ENCODE data around the gene SHANK1.

Gene SHANK1

GRCh38 chr19:50697414-50698124 is 22.0 kb downstream of the SHANK1 start:
- Histone ChIP-seq H3K9me3 (ENCODE audit: insufficient read depth, low read length) (no peaks in the 10 kb centered on the region), H2AFZ (ENCODE audit: low read depth, low read length, severe bottlenecking) (no peak overlapping the region), H3K27me3 (ENCODE audit: low read length) (no peaks in the 10 kb centered on the region), H3K9ac (ENCODE audit: low read length) (no peak overlapping the region), H3K27ac (ENCODE audit: low read depth, low read length) (no peak overlapping the region), H3K4me3 (ENCODE audit: insufficient read depth, low read length, poor library complexity, severe bottlenecking) (no peak overlapping the region), H3K36me3 (ENCODE audit: low read length) (no peaks in the 10 kb centered on the region), H3K79me2 (ENCODE audit: insufficient read depth, low read length) (no peaks in the 10 kb centered on the region), H4K20me1 (ENCODE audit: low read depth, low read length) (no peaks in the 10 kb centered on the region), H3K9me2 (replicated peaks; ENCODE audit: insufficient read depth, low read length) (no peaks in the 10 kb centered on the region), H3K4me2 (ENCODE audit: low read depth, low read length, poor library complexity, severe bottlenecking) (no peak overlapping the region), H3F3A (ENCODE audit: insufficient read depth) (no peaks in the 10 kb centered on the region)
- no peak for TF ChIP-seq CTCF (IDR thresholded peaks at IDR 0.05; ENCODE audit: insufficient read depth, low read length, poor library complexity, severe bottlenecking)

GRCh38 chr19:50696094-50696483 is 23.5 kb downstream of the SHANK1 start:
- no peaks in the 10 kb centered on the region for H3K36me3 ChIP-seq (ENCODE audit: low read length)
- no peak overlapping the region for H3K4me2 ChIP-seq (ENCODE audit: low read depth, low read length, poor library complexity, severe bottlenecking)
- H3K27ac ChIP-seq (ENCODE audit: low read depth, low read length), result no peak overlapping the region
- no peak overlapping the region for H2AFZ ChIP-seq (ENCODE audit: low read depth, low read length, severe bottlenecking)
- H3K9me3 ChIP-seq (ENCODE audit: insufficient read depth, low read length), result no peaks in the 10 kb centered on the region
- H3K4me3 ChIP-seq (ENCODE audit: insufficient read depth, low read length, poor library complexity, severe bottlenecking), result no peak overlapping the region
- TF ChIP-seq CTCF (IDR thresholded peaks at IDR 0.05; ENCODE audit: insufficient read depth, low read length, poor library complexity, severe bottlenecking) (no peak), EZH2phosphoT487 (conservative IDR thresholded peaks at IDR 0.05; ENCODE audit: low read length) (no peak)
- no peaks in the 10 kb centered on the region for H3K27me3 ChIP-seq (ENCODE audit: low read length)
- no peaks in the 10 kb centered on the region for H4K20me1 ChIP-seq (ENCODE audit: low read depth, low read length)
- H3F3A ChIP-seq (ENCODE audit: insufficient read depth), result no peaks in the 10 kb centered on the region
- H3K9me2 ChIP-seq (replicated peaks; ENCODE audit: insufficient read depth, low read length), result no peaks in the 10 kb centered on the region
- H3K9ac ChIP-seq (ENCODE audit: low read length), result no peak overlapping the region
- H3K79me2 ChIP-seq (ENCODE audit: insufficient read depth, low read length), result no peaks in the 10 kb centered on the region

GRCh38 chr19:50695251-50696093 is 24.1 kb downstream of the SHANK1 start:
- TF ChIP-seq EZH2phosphoT487 (conservative IDR thresholded peaks at IDR 0.05; ENCODE audit: low read length) (no peak), CTCF (IDR thresholded peaks at IDR 0.05; ENCODE audit: insufficient read depth, low read length, poor library complexity, severe bottlenecking) (no peak)
- Histone ChIP-seq H3K36me3 (ENCODE audit: low read length) (no peaks in the 10 kb centered on the region), H3F3A (ENCODE audit: insufficient read depth) (no peaks in the 10 kb centered on the region), H3K27ac (ENCODE audit: low read depth, low read length) (no peak overlapping the region), H3K4me2 (ENCODE audit: low read depth, low read length, poor library complexity, severe bottlenecking) (no peak overlapping the region), H3K9me3 (ENCODE audit: insufficient read depth, low read length) (no peaks in the 10 kb centered on the region), H3K27me3 (ENCODE audit: low read length) (no peaks in the 10 kb centered on the region), H3K79me2 (ENCODE audit: insufficient read depth, low read length) (no peaks in the 10 kb centered on the region), H4K20me1 (ENCODE audit: low read depth, low read length) (no peaks in the 10 kb centered on the region), H3K9me2 (replicated peaks; ENCODE audit: insufficient read depth, low read length) (no peaks in the 10 kb centered on the region), H3K9ac (ENCODE audit: low read length) (no peak overlapping the region), H3K4me3 (ENCODE audit: insufficient read depth, low read length, poor library complexity, severe bottlenecking) (no peak overlapping the region), H2AFZ (ENCODE audit: low read depth, low read length, severe bottlenecking) (no peak overlapping the region)

Data from SU-DHL-6 (cell line).